ENCODE data around the gene TFCP2L1. TPM values are rescaled to one million over a fixed set of nuclear protein-coding genes. Genes with fewer than 3 reads are reported as not detected.

Gene TFCP2L1
- total RNA-seq, 1 donor from 2014 or later, result not detected

DNA sequence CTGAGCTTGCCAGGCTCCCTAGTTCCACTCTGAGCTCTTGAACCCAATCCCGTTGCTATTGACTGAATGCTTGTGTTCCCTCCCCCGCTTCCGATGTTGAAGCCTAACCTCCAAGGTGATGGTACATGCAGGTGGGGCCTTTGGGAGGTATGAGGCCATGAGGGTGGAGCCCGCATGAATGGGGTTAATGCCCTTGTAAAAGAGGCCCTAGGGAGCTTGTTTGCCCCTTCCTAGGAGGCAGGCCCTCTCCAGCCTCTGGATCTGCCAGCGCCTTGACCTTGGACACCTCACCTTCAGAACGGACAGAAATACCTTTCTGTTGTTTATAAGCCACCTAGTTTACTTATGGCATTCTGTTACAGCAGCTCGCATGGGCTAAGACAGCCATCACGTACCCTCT, 71.6 kb downstream of the TFCP2L1 start:
- Mint-ChIP-seq H3K27me3 (ENCODE audit: low read depth) (no peaks in the 10 kb centered on the region), H3K4me3 (no peak overlapping the region), H3K9me3 (no peaks in the 10 kb centered on the region), H3K36me3 (ENCODE audit: low read depth) (no peaks in the 10 kb centered on the region), H3K4me1 (peaks cover 7% of the 10 kb centered on the region), H3K27ac (ENCODE audit: unreplicated experiment) (no peak overlapping the region)
- DNase-seq (ENCODE audit: low read depth, low spot score), result no peak
- TF ChIP-seq CTCF (conservative IDR thresholded peaks at IDR 0.05), result no peak

- H3K9me3 Mint-ChIP-seq, result no peaks in the 10 kb centered on the region
- H3K4me1 Mint-ChIP-seq, result peaks cover 7% of the 10 kb centered on the region
- H3K36me3 Mint-ChIP-seq (ENCODE audit: low read depth), result no peaks in the 10 kb centered on the region
- no peak for TF ChIP-seq CTCF (conservative IDR thresholded peaks at IDR 0.05)
- H3K27me3 Mint-ChIP-seq (ENCODE audit: low read depth), result no peaks in the 10 kb centered on the region
- no peak for DNase-seq (ENCODE audit: low read depth, low spot score)
- H3K27ac Mint-ChIP-seq (ENCODE audit: unreplicated experiment), result no peak overlapping the region
- no peak overlapping the region for H3K4me3 Mint-ChIP-seq
Observed at GRCh38 chr2:121212661-121213325, 72.2 kb downstream of the TFCP2L1 start.

- Mint-ChIP-seq H3K36me3 (ENCODE audit: low read depth) (no peaks in the 10 kb centered on the region), H3K27ac (ENCODE audit: unreplicated experiment) (no peak overlapping the region), H3K4me3 (no peak overlapping the region), H3K4me1 (peaks cover 7% of the 10 kb centered on the region), H3K9me3 (no peaks in the 10 kb centered on the region), H3K27me3 (ENCODE audit: low read depth) (no peaks in the 10 kb centered on the region)
- no peak for DNase-seq (ENCODE audit: low read depth, low spot score)
- no peak for TF ChIP-seq CTCF (conservative IDR thresholded peaks at IDR 0.05)
Observed at GRCh38 chr2:121211689-121212151, 73.3 kb downstream of the TFCP2L1 start.

GRCh38 chr2:121211251-121211650, 73.8 kb downstream of the TFCP2L1 start:
- H3K27ac Mint-ChIP-seq (ENCODE audit: unreplicated experiment), result no peak overlapping the region
- H3K36me3 Mint-ChIP-seq (ENCODE audit: low read depth), result no peaks in the 10 kb centered on the region

DNA sequence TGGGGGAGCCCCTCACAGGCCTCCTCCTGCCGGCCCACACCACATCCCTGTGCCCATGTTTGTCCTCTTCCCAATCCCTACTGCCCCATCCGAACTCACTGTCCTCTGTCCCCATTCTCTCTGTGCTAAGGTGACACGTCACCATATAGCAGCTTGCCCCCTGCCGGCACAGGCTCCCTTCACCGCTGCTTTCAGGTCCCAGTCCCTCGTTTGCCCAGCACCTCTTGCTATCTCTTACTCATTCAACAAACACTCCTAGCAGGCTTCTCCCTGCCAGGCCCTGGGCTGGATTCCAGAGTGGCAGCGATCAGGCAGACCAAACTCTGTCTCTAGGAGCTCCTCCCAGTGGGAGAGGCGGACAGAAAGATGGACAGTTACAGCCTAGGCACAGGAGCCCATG, 74.3 kb downstream of the TFCP2L1 start:
- no peak for TF ChIP-seq CTCF (conservative IDR thresholded peaks at IDR 0.05)
- no peaks in the 10 kb centered on the region for H3K36me3 Mint-ChIP-seq (ENCODE audit: low read depth)
- H3K27me3 Mint-ChIP-seq (ENCODE audit: low read depth), result no peaks in the 10 kb centered on the region
- DNase-seq (ENCODE audit: low read depth, low spot score), result no peak
- no peak overlapping the region for H3K27ac Mint-ChIP-seq (ENCODE audit: unreplicated experiment)
- peaks cover 7% of the 10 kb centered on the region for H3K4me1 Mint-ChIP-seq
- H3K9me3 Mint-ChIP-seq, result no peaks in the 10 kb centered on the region
- H3K4me3 Mint-ChIP-seq, result no peak overlapping the region

More at GRCh38 chr2:121211251-121211650, 73.8 kb downstream of the TFCP2L1 start:
- H3K9me3 Mint-ChIP-seq, result no peaks in the 10 kb centered on the region
- no peak for DNase-seq (ENCODE audit: low read depth, low spot score)
- H3K4me1 Mint-ChIP-seq, result peaks cover 7% of the 10 kb centered on the region
- H3K4me3 Mint-ChIP-seq, result no peak overlapping the region
- no peak for TF ChIP-seq CTCF (conservative IDR thresholded peaks at IDR 0.05)
- no peaks in the 10 kb centered on the region for H3K27me3 Mint-ChIP-seq (ENCODE audit: low read depth)
